NCI-H2171 treated with DMSO at 0.1 percent for 48 hours (cell line): ENCODE data around the gene TEX22.

ENCODE experiments used
- DNase-seq: peaks from one replicate; lab custom pipeline; 2025; lab: John Stamatoyannopoulos, UW

Gene TEX22

GRCh38 chr14:105366386-105367074 lies 31.8 kb upstream of the TEX22 start:
- DNase-seq, result no peak

- DNase-seq, result no peak
These were observed 31.0 kb upstream of the TEX22 start for GRCh38 chr14:105367116-105368031.

GRCh38 chr14:105368032-105368417 lies 30.3 kb upstream of the TEX22 start:
- DNase-seq, result no peak

- DNase-seq, result no peak
These were observed 29.9 kb upstream of the TEX22 start for GRCh38 chr14:105368426-105368825.

- DNase-seq, result no peak
These were observed 29.3 kb upstream of the TEX22 start for GRCh38 chr14:105368910-105369652.

- no peak for DNase-seq
These were observed 28.7 kb upstream of the TEX22 start for GRCh38 chr14:105369653-105370040.

GRCh38 chr14:105374389-105374788 lies 23.9 kb upstream of the TEX22 start:
- DNase-seq, result no peak

- no peak for DNase-seq
These were observed 22.7 kb upstream of the TEX22 start for GRCh38 chr14:105375635-105376057.

- no peak for DNase-seq
These were observed 21.6 kb upstream of the TEX22 start for GRCh38 chr14:105376521-105377440.

- no peak for DNase-seq
These were observed 20.7 kb upstream of the TEX22 start for GRCh38 chr14:105377555-105378182.

GRCh38 chr14:105378199-105378598 lies 20.1 kb upstream of the TEX22 start:
- DNase-seq, result no peak

GRCh38 chr14:105378873-105379685 lies 19.3 kb upstream of the TEX22 start:
- DNase-seq, result no peak

- no peak for DNase-seq
These were observed 18.4 kb upstream of the TEX22 start for GRCh38 chr14:105379946-105380345.

- no peak for DNase-seq
These were observed 17.6 kb upstream of the TEX22 start for GRCh38 chr14:105380756-105381155.

GRCh38 chr14:105381446-105382342 lies 16.6 kb upstream of the TEX22 start:
- DNase-seq, result no peak

GRCh38 chr14:105382343-105383082 lies 15.8 kb upstream of the TEX22 start:
- DNase-seq, result no peak

GRCh38 chr14:105383083-105383730 lies 15.1 kb upstream of the TEX22 start:
- DNase-seq, result no peak

GRCh38 chr14:105384041-105384557 lies 14.2 kb upstream of the TEX22 start:
- DNase-seq, result no peak
